Hepatocyte (in vitro differentiated cells): ENCODE results near the gene CDK3. TPM values are rescaled to one million over a fixed set of nuclear protein-coding genes. Genes with fewer than 3 reads are reported as not detected.
A peak's percentile ranks its signal among the peaks of the same experiment; 100 is the strongest.

Source experiments
- DNase-seq: peaks from one replicate; pipeline ENCODE4 v3.0.0-alpha.2; 2016; ENCODE audit warnings: low spot score
- H2AFZ ChIP-seq: fragments of 200-600 bp; sonication (generic); 2 replicates; pipeline ENCODE4 v1.6.0; 2016; ENCODE audit warnings: antibody characterized with exemption, mild to moderate bottlenecking
- H3K27ac ChIP-seq: fragments of 200-600 bp; sonication (generic); 2 replicates; pipeline ENCODE4 v1.5.1; 2016; ENCODE audit warnings: mild to moderate bottlenecking
- H3K27me3 ChIP-seq: fragments of 200-600 bp; sonication (generic); 2 replicates; pipeline ENCODE4 v1.6.1; 2016
- H3K36me3 ChIP-seq: fragments of 200-600 bp; sonication (generic); replicated peaks from 2 replicates; pipeline ENCODE4 v1.5.1; 2016; ENCODE audit warnings: low read depth; ENCODE audit not compliant: insufficient read depth
- H3K4me1 ChIP-seq: fragments of 200-600 bp; sonication (generic); 2 replicates; pipeline ENCODE4 v1.5.1; 2016; ENCODE audit warnings: mild to moderate bottlenecking, moderate library complexity; ENCODE audit not compliant: insufficient read depth
- H3K4me2 ChIP-seq: fragments of 200-600 bp; sonication (generic); 2 replicates; pipeline ENCODE4 v1.6.0; 2016
- H3K4me3 ChIP-seq: fragments of 200-600 bp; sonication (generic); 2 replicates; pipeline ENCODE4 v1.5.1; 2016; ENCODE audit warnings: mild to moderate bottlenecking
- H3K79me2 ChIP-seq: fragments of 200-600 bp; sonication (generic); 2 replicates; pipeline ENCODE4 v1.6.0; 2017; ENCODE audit warnings: mild to moderate bottlenecking
- H3K9me2 ChIP-seq: fragments of 200-600 bp; sonication (generic); replicated peaks from 2 replicates; pipeline ENCODE4 v1.6.0; 2017; ENCODE audit warnings: mild to moderate bottlenecking; ENCODE audit not compliant: insufficient read depth
- H3K9me3 ChIP-seq: fragments of 200-600 bp; sonication (generic); 2 replicates; pipeline ENCODE4 v1.5.1; 2016; ENCODE audit warnings: low read depth, mild to moderate bottlenecking
- H4K20me1 ChIP-seq: fragments of 200-600 bp; sonication (generic); 2 replicates; pipeline ENCODE4 v1.6.0; 2016; ENCODE audit warnings: mild to moderate bottlenecking; ENCODE audit not compliant: insufficient read depth, poor library complexity, severe bottlenecking
- EZH2 ChIP-seq: fragments of 200-600 bp; sonication (generic); IDR thresholded peaks from 2 replicates; pipeline ENCODE4 v1.6.1; 2016; ENCODE audit warnings: antibody characterized with exemption, mild to moderate bottlenecking, borderline replicate concordance
- EZH2phosphoT487 ChIP-seq: fragments of 200-600 bp; sonication (generic); IDR thresholded peaks from one replicate; pipeline ENCODE4 v1.6.1; 2018; ENCODE audit warnings: antibody characterized with exemption, mild to moderate bottlenecking, low read depth, moderate library complexity; ENCODE audit not compliant: unreplicated experiment, severe bottlenecking
- WGBS: methylation state at CpG from one replicate; pipeline ENCODE4 v1.1.6; 2016; ENCODE audit warnings: low lambda C conversion rate; ENCODE audit errors: missing lambda C conversion rate; 5-methylcytosine and 5-hydroxymethylcytosine counted together
- polyA plus RNA-seq: library from polyadenylated mRNA; unstranded; fragments of >200 nt; fragmentation: Nextera tagmentation; extraction: Ambion mirVana; gene quantifications from 2 replicates; pipeline ENCODE4 v1.2.1, GENCODE V29; 2016
- total RNA-seq: library from RNA; depleted of rRNA; stranded (reverse); fragments of >200 nt; gene quantifications from 2 replicates; pipeline ENCODE4 v1.2.3, GENCODE V29; 2014
- TF ChIP-seq, protein P1 (sequence below): fragments of 200-600 bp; sonication (generic); IDR thresholded peaks from 2 replicates; pipeline ENCODE4 v1.5.1; 2016; ENCODE audit warnings: antibody characterized with exemption, mild to moderate bottlenecking; ENCODE audit not compliant: poor library complexity

The CDK3 gene
- total and polyA plus RNA-seq, 2 experiments from 2014 or later = 7.8 to 10.6 TPM

DNA sequence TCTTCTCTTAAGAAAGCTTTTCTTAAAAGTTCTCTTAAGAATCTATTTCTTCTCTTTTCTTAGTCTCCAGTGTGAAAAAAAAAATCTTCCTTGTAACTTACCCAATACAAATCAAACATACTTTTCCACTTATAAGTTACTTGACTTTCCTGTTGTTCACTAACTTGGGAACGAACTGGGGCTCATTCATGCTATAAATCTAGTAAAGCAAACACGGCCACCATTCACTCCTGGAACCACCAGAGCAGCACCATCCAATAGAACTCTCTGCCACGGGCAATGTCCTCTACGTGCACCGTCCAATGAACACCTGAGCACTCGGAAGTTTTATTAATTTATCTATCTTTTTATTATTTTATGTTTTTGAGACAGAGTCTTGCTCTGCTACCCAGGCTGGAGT is 50.9 kb downstream of the CDK3 start:
- no peaks in the 10 kb centered on the region for H4K20me1 ChIP-seq
- TF ChIP-seq EZH2 (no peak), EZH2phosphoT487 (no peak)
- TF ChIP-seq, protein P1, sequence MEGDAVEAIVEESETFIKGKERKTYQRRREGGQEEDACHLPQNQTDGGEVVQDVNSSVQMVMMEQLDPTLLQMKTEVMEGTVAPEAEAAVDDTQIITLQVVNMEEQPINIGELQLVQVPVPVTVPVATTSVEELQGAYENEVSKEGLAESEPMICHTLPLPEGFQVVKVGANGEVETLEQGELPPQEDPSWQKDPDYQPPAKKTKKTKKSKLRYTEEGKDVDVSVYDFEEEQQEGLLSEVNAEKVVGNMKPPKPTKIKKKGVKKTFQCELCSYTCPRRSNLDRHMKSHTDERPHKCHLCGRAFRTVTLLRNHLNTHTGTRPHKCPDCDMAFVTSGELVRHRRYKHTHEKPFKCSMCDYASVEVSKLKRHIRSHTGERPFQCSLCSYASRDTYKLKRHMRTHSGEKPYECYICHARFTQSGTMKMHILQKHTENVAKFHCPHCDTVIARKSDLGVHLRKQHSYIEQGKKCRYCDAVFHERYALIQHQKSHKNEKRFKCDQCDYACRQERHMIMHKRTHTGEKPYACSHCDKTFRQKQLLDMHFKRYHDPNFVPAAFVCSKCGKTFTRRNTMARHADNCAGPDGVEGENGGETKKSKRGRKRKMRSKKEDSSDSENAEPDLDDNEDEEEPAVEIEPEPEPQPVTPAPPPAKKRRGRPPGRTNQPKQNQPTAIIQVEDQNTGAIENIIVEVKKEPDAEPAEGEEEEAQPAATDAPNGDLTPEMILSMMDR = no peak
- peak overlapping the region; percentile 26 for H3K27ac ChIP-seq
- no peaks in the 10 kb centered on the region for H3K4me1 ChIP-seq
- WGBS = 85% methylated on average over 6 of the region's 6 CpGs
- no peak for DNase-seq
- H3K9me3 ChIP-seq = no peaks in the 10 kb centered on the region
- H3K27me3 ChIP-seq = no peaks in the 10 kb centered on the region
- no peak overlapping the region for H3K4me3 ChIP-seq
- H2AFZ ChIP-seq = no peak overlapping the region
- no peaks in the 10 kb centered on the region for H3K36me3 ChIP-seq
- H3K79me2 ChIP-seq = peaks cover 13% of the 10 kb centered on the region
- no peaks in the 10 kb centered on the region for H3K9me2 ChIP-seq
- no peak overlapping the region for H3K4me2 ChIP-seq

DNA sequence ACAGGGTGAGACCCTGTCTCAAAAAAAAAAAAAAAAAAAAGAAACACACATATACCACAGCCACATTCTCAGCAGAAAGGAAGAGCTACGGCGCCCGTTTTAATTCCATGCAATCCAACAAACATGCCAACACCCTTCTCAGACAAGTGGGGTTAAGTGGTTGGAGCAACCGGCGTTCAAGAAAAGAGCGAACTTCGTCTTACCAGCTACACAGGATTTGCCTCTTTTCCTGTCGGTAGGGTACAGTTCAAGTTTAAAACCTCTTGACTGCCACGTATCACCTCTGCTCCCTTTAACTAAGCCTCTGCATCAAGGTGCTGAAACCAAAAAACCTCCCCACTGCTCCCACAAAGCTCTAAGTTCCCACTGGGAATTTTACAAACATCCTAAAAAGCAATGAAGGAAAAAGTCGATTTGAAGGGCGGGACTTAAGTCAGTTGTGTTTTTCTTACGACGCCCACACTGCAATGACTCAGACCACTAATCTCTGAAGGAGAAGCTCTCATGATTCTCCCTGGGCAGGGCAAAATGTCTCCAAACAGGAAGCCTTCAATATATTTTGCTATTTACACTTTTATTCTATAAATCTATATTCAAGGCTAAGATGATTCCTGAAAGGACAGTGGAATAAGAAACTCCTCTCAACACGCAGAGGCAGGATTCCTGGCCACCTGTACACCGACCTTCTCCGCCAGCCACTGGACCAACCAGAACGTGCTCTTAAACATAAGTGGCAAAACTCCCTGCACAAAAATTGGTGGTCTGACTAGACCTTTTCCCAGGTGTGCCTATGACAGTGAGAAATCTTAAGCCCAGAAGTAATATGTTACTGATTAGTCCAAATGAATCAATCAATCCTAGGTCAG is 52.8 kb downstream of the CDK3 start:
- no peaks in the 10 kb centered on the region for H3K9me2 ChIP-seq
- no peaks in the 10 kb centered on the region for H4K20me1 ChIP-seq
- H3K4me3 ChIP-seq = no peak overlapping the region
- no peaks in the 10 kb centered on the region for H3K36me3 ChIP-seq
- H3K4me1 ChIP-seq = no peaks in the 10 kb centered on the region
- whole genome bisulfite sequencing = 88% methylated on average over 17 of the region's 17 CpGs
- H3K9me3 ChIP-seq = no peaks in the 10 kb centered on the region
- no peaks in the 10 kb centered on the region for H3K27me3 ChIP-seq
- H3K27ac ChIP-seq = peak overlapping the region; percentile 84
- peaks cover 16% of the 10 kb centered on the region for H3K79me2 ChIP-seq
- TF ChIP-seq EZH2phosphoT487 = no peak
- TF ChIP-seq EZH2 = no peak
- DNase-seq = peak; percentile 44
- H2AFZ ChIP-seq = no peak overlapping the region
- H3K4me2 ChIP-seq = peak overlapping the region; percentile 6

DNA sequence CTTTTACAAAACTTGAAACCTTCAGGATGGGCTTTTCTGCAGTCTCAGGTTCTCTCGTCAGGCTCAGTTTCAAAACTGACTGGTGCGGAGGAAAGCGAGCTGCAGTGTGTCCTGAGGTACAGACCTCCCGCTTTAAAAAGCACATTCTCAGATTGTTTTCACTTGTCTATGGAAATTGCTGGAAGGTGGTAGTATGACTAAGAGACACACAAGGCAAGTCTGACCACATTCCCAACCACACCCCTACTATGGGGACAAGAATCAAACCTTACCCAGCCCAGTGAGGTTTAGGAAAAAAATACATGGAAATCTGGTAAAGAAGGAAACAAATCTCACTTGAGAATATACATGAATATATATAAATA is 53.4 kb downstream of the CDK3 start:
- Histone ChIP-seq H2AFZ (no peak overlapping the region), H3K36me3 (no peaks in the 10 kb centered on the region)

More for the DNA sequence above, 53.4 kb downstream of the CDK3 start:
- Histone ChIP-seq H3K9me2 (no peaks in the 10 kb centered on the region), H4K20me1 (no peaks in the 10 kb centered on the region), H3K9me3 (no peaks in the 10 kb centered on the region), H3K27me3 (no peaks in the 10 kb centered on the region), H3K4me3 (no peak overlapping the region), H3K4me2 (peak overlapping the region; percentile 6), H3K27ac (peak overlapping the region; percentile 84), H3K4me1 (no peaks in the 10 kb centered on the region), H3K79me2 (peaks cover 16% of the 10 kb centered on the region)
- WGBS = 93% methylated on average over 4 of the region's 4 CpGs
- no peak for DNase-seq
- TF ChIP-seq EZH2 (no peak), EZH2phosphoT487 (no peak)
- TF ChIP-seq, protein P1 = no peak

Other genes with a start within 250 kb of the CDK3 start
- gene GALK1, start 235.7 kb upstream of the CDK3 start, total RNA-seq = 63.7 and 76.4 TPM in 2 replicates
- gene GALK1, start 235.7 kb upstream of the CDK3 start, polyA plus RNA-seq = 139 and 161 TPM in 2 replicates
- 26.7 and 30.9 TPM in 2 replicates for gene UNK, start 216.0 kb upstream of the CDK3 start, total RNA-seq
- 22.3 and 28.2 TPM in 2 replicates for gene UNK, start 216.0 kb upstream of the CDK3 start, polyA plus RNA-seq
- gene UNC13D, start 156.5 kb upstream of the CDK3 start, total RNA-seq = 2.2 and 4.3 TPM in 2 replicates
- 8.8 and 10.1 TPM in 2 replicates for gene UNC13D, start 156.5 kb upstream of the CDK3 start, polyA plus RNA-seq
- 22.8 and 29.0 TPM in 2 replicates for gene WBP2, start 145.5 kb upstream of the CDK3 start, total RNA-seq
- gene WBP2, start 145.5 kb upstream of the CDK3 start, polyA plus RNA-seq = 129 and 143 TPM in 2 replicates
- gene TRIM47, start 122.3 kb upstream of the CDK3 start, total RNA-seq = 13.0 and 15.5 TPM in 2 replicates
- 36.9 and 42.9 TPM in 2 replicates for gene TRIM47, start 122.3 kb upstream of the CDK3 start, polyA plus RNA-seq
- gene TRIM65, start 103.9 kb upstream of the CDK3 start, total RNA-seq = 10.9 and 12.5 TPM in 2 replicates
- gene TRIM65, start 103.9 kb upstream of the CDK3 start, polyA plus RNA-seq = 10.7 and 16.8 TPM in 2 replicates
- gene MRPL38, start 96.0 kb upstream of the CDK3 start, total RNA-seq = 40.4 and 50.2 TPM in 2 replicates
- 124 and 134 TPM in 2 replicates for gene MRPL38, start 96.0 kb upstream of the CDK3 start, polyA plus RNA-seq
- gene FBF1, start 59.8 kb upstream of the CDK3 start, total RNA-seq = 3.0 and 6.1 TPM in 2 replicates
- gene FBF1, start 59.8 kb upstream of the CDK3 start, polyA plus RNA-seq = 9.7 and 11.0 TPM in 2 replicates
- gene ACOX1, start 21.7 kb upstream of the CDK3 start, total RNA-seq = 89.5 and 93.6 TPM in 2 replicates
- gene ACOX1, start 21.7 kb upstream of the CDK3 start, polyA plus RNA-seq = 35.5 and 36.0 TPM in 2 replicates
- 13.3 and 22.8 TPM in 2 replicates for gene TEN1, start 21.6 kb upstream of the CDK3 start, total RNA-seq
- gene TEN1, start 21.6 kb upstream of the CDK3 start, polyA plus RNA-seq = 29.4 and 29.9 TPM in 2 replicates
- gene EVPL, start 26.5 kb downstream of the CDK3 start, total RNA-seq = 0.48 and 2.7 TPM in 2 replicates
- 2.0 and 4.6 TPM in 2 replicates for gene EVPL, start 26.5 kb downstream of the CDK3 start, polyA plus RNA-seq
- 41.2 and 44.1 TPM in 2 replicates for gene SRP68, start 71.7 kb downstream of the CDK3 start, total RNA-seq
- 51.3 and 70.1 TPM in 2 replicates for gene SRP68, start 71.7 kb downstream of the CDK3 start, polyA plus RNA-seq
- gene GALR2, start 73.9 kb downstream of the CDK3 start, total RNA-seq = 0.60 TPM in 1 of 2 replicates, not detected in the other
- 0.24 TPM in 1 of 2 replicates, not detected in the other for gene GALR2, start 73.9 kb downstream of the CDK3 start, polyA plus RNA-seq
- 0.08 TPM in 1 of 2 replicates, not detected in the other for gene ZACN, start 78.3 kb downstream of the CDK3 start, total RNA-seq
- 21.2 and 24.0 TPM in 2 replicates for gene ZACN, start 78.3 kb downstream of the CDK3 start, polyA plus RNA-seq
- 92.9 and 94.7 TPM in 2 replicates for gene EXOC7, start 102.9 kb downstream of the CDK3 start, total RNA-seq
- gene EXOC7, start 102.9 kb downstream of the CDK3 start, polyA plus RNA-seq = 95.6 and 111 TPM in 2 replicates
- 1.6 and 1.9 TPM in 2 replicates for gene FOXJ1, start 140.4 kb downstream of the CDK3 start, total RNA-seq
- gene FOXJ1, start 140.4 kb downstream of the CDK3 start, polyA plus RNA-seq = 1.1 and 2.2 TPM in 2 replicates
- gene RNF157, start 239.6 kb downstream of the CDK3 start, total RNA-seq = 8.6 and 8.9 TPM in 2 replicates
- gene RNF157, start 239.6 kb downstream of the CDK3 start, polyA plus RNA-seq = 4.8 and 5.0 TPM in 2 replicates